Testis (tissue), 3 donors: ENCODE measurements around the gene RNF224. TPM values are rescaled to one million over a fixed set of nuclear protein-coding genes. Genes with fewer than 3 reads are reported as not detected.
A peak's percentile ranks its signal among the peaks of the same experiment; 100 is the strongest.

ENCODE experiments used
- DNase-seq: peaks from one replicate; pipeline ENCODE4 v3.0.0-alpha.2; 2019
- H3K27ac ChIP-seq, 2 donors: fragments of 200-600 bp; sonication (generic); one replicate each; pipeline ENCODE4 v1.5.1; 2019
- H3K27me3 ChIP-seq: fragments of 200-600 bp; sonication (generic); one replicate; pipeline ENCODE4 v1.5.1; 2019
- H3K36me3 ChIP-seq: fragments of 200-600 bp; sonication (generic); one replicate; pipeline ENCODE4 v1.5.1; 2017; ENCODE audit warnings: low read depth; ENCODE audit errors: missing control alignments
- H3K4me1 ChIP-seq: fragments of 200-600 bp; sonication (generic); one replicate; pipeline ENCODE4 v1.5.1; 2019
- H3K4me3 ChIP-seq, 2 donors: fragments of 200-600 bp; sonication (generic); one replicate each; pipeline ENCODE4 v1.5.1; 2017 to 2019
- H3K9me3 ChIP-seq: fragments of 200-600 bp; sonication (generic); one replicate; pipeline ENCODE4 v1.5.1; 2017
- CTCF ChIP-seq, 3 experiments: fragments of 450-650 bp in 2 of 3; fragments of 200-600 bp in 1 of 3; sonication (generic) in 1 of 3; IDR thresholded peaks; one replicate each; pipeline ENCODE4 v1.5.1; 2016 to 2019; ENCODE audit warnings: antibody characterized with exemption in 3 of 3, mild to moderate bottlenecking in 2 of 3, moderate library complexity in 1 of 3
- POLR2A ChIP-seq: fragments of 450-650 bp; IDR thresholded peaks from one replicate; pipeline ENCODE4 v1.6.1; 2017; ENCODE audit warnings: antibody characterized with exemption, mild to moderate bottlenecking, moderate library complexity
- WGBS, 2 donors: methylation state at CpG; one replicate each; pipeline ENCODE4 v1.1.5; 2018; 5-methylcytosine and 5-hydroxymethylcytosine counted together
- intact Hi-C: fragments of 100-400 bp; cut with DNase I; formaldehyde crosslinking; loops from one replicate; pipeline ENCODE4 v1.15.1; 2023; ENCODE audit warnings: low total_unique reads
- polyA plus RNA-seq: library from polyadenylated mRNA; stranded (reverse); fragments of 350-450 nt; fragmentation: Illumina TruSeq; extraction: RNeasy Lipid Tissue Mini Kit (QIAGEN cat#74804); gene quantifications from one replicate; pipeline ENCODE4 v1.2.3, GENCODE V29; 2014; ENCODE audit warnings: low read depth, low replicate concordance; ENCODE audit not compliant: insufficient read depth
- total RNA-seq, 2 donors: library from RNA; depleted of rRNA; stranded (reverse); fragments of >200 nt; gene quantifications; one replicate each; pipeline ENCODE4 v1.2.3, GENCODE V29; 2016

RNF224 gene
- total and polyA plus RNA-seq, 3 donors from 2014 or later, result 0.17 to 0.71 (median 0.37) TPM

GRCh38 chr9:137252555-137253506 is 25.5 kb downstream of the RNF224 start:
- Histone ChIP-seq H3K4me1 (peaks cover 56% of the 10 kb centered on the region), H3K36me3 (no peaks in the 10 kb centered on the region), H3K27ac (no peak overlapping the region), H3K4me3 (no peak overlapping the region), H3K9me3 (no peaks in the 10 kb centered on the region), H3K27me3 (no peaks in the 10 kb centered on the region)
- no peak for TF ChIP-seq CTCF (IDR thresholded peaks at IDR 0.05)
- no peak for TF ChIP-seq POLR2A
- intact Hi-C loops, result no loop called here
- 83 to 92% methylated on average over 25 to 35 of the region's 35 CpGs for WGBS, 2 donors
- DNase-seq, result no peak

- Histone ChIP-seq H3K27ac (peak overlapping the region; percentile 69 to 88), H3K27me3 (no peaks in the 10 kb centered on the region), H3K4me1 (peaks cover 54% of the 10 kb centered on the region), H3K36me3 (no peaks in the 10 kb centered on the region), H3K4me3 (peak overlapping the region; percentile 97 to 98), H3K9me3 (no peaks in the 10 kb centered on the region)
- TF ChIP-seq CTCF (IDR thresholded peaks at IDR 0.05), result no peak
- TF ChIP-seq POLR2A, result no peak
- DNase-seq, result no peak
- 24 to 41% methylated on average over 14 to 21 of the region's 21 CpGs for WGBS, 2 donors
- intact Hi-C loops, result no loop called here
Measured at GRCh38 chr9:137253717-137254623, 26.7 kb downstream of the RNF224 start.

- Histone ChIP-seq H3K4me3 (peak within 1 kb of the TSS; percentile 97 to 98), H3K4me1 (peaks cover 45% of the 10 kb centered on the region), H3K9me3 (no peaks in the 10 kb centered on the region), H3K36me3 (no peaks in the 10 kb centered on the region), H3K27me3 (no peaks in the 10 kb centered on the region), H3K27ac (peak within 1 kb of the TSS; percentile 69 to 88)
- intact Hi-C loops, result no loop called here
- no peak for TF ChIP-seq CTCF (IDR thresholded peaks at IDR 0.05)
- TF ChIP-seq POLR2A, result no peak
- peak; percentile 94 for DNase-seq
- WGBS, 2 donors, result 1% methylated on average over 57 to 63 of the region's 105 CpGs
Measured at GRCh38 chr9:137254624-137255447, 27.5 kb downstream of the RNF224 start, which contains the start of gene NELFB. NELFB (plus strand) TSS chr9:137255327.

GRCh38 chr9:137255448-137256114 is 28.3 kb downstream of the RNF224 start:
- 3 to 4% methylated on average over 18 to 34 of the region's 51 CpGs for WGBS, 2 donors
- Histone ChIP-seq H3K36me3 (no peaks in the 10 kb centered on the region), H3K4me1 (peaks cover 38% of the 10 kb centered on the region), H3K9me3 (no peaks in the 10 kb centered on the region), H3K27ac (peak overlapping the region; percentile 55 to 88), H3K27me3 (no peaks in the 10 kb centered on the region), H3K4me3 (peak overlapping the region; percentile 97 to 98)
- peak; percentile 59 for DNase-seq
- intact Hi-C loops, result no loop called here
- TF ChIP-seq POLR2A (no peak), CTCF (IDR thresholded peaks at IDR 0.05) (no peak)
